ENCODE results near the gene ARFGEF3.
"Not testable (repeated sequence)": the region's sequence is repeated elsewhere in the genome, so short reads cannot be mapped to it uniquely, and the experiment has no call there.

ARFGEF3 gene, protein sequence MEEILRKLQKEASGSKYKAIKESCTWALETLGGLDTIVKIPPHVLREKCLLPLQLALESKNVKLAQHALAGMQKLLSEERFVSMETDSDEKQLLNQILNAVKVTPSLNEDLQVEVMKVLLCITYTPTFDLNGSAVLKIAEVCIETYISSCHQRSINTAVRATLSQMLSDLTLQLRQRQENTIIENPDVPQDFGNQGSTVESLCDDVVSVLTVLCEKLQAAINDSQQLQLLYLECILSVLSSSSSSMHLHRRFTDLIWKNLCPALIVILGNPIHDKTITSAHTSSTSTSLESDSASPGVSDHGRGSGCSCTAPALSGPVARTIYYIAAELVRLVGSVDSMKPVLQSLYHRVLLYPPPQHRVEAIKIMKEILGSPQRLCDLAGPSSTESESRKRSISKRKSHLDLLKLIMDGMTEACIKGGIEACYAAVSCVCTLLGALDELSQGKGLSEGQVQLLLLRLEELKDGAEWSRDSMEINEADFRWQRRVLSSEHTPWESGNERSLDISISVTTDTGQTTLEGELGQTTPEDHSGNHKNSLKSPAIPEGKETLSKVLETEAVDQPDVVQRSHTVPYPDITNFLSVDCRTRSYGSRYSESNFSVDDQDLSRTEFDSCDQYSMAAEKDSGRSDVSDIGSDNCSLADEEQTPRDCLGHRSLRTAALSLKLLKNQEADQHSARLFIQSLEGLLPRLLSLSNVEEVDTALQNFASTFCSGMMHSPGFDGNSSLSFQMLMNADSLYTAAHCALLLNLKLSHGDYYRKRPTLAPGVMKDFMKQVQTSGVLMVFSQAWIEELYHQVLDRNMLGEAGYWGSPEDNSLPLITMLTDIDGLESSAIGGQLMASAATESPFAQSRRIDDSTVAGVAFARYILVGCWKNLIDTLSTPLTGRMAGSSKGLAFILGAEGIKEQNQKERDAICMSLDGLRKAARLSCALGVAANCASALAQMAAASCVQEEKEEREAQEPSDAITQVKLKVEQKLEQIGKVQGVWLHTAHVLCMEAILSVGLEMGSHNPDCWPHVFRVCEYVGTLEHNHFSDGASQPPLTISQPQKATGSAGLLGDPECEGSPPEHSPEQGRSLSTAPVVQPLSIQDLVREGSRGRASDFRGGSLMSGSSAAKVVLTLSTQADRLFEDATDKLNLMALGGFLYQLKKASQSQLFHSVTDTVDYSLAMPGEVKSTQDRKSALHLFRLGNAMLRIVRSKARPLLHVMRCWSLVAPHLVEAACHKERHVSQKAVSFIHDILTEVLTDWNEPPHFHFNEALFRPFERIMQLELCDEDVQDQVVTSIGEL (N-terminal part only)

GRCh38 chr6:138161338-138162110, at the start of gene ARFGEF3:
Gene ARFGEF3 (plus strand): TSS chr6:138161939. CDS start chr6:138162087, 148 bp downstream.
- Mint-ChIP-seq H3K27ac (no peak within 1 kb of the TSS), H3K4me1 (peaks cover 3% of the 10 kb centered on the region), H3K9me3 (no peaks in the 10 kb centered on the region), H3K4me3 (peak within 1 kb of the TSS; percentile 68), H3K36me3 (no peaks in the 10 kb centered on the region), H3K27me3 (peaks cover 29% of the 10 kb centered on the region)
- peak; percentile 87 for ATAC-seq (ENCODE audit: low read depth)
- peak; percentile 9 to 44 for DNase-seq (ENCODE audit: low spot score in 2 of 2)

GRCh38 chr6:138113588-138114210, 48.0 kb upstream of the ARFGEF3 start:
- H3K4me1 Mint-ChIP-seq: peaks cover 9% of the 10 kb centered on the region
- H3K27me3 Mint-ChIP-seq: peaks cover 18% of the 10 kb centered on the region
- ATAC-seq (ENCODE audit: low read depth): no peak

DNA sequence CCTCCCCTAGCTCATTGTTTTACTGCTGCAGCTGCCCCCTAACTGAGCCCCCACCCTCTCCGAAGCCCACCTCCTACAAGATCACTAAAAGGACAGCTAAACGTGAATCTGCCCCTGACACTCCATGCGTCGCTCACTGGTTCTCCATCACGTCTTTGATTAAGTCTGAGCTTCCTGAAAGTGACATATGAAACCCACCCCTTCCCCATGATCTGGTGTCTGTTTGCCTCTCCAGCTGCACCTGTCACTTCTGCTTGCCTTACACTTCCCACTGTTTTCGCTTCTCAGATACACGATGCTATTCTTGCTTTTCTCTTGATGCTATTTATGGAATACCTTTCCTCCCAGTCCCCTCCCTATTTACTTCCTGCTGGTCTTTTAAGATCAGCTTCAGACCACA, 46.5 kb upstream of the ARFGEF3 start:
- Mint-ChIP-seq H3K9me3 (no peaks in the 10 kb centered on the region), H3K4me1 (peaks cover 6% of the 10 kb centered on the region), H3K36me3 (no peaks in the 10 kb centered on the region), H3K27me3 (peaks cover 20% of the 10 kb centered on the region), H3K4me3 (no peak overlapping the region), H3K27ac (no peak overlapping the region)
- DNase-seq (ENCODE audit: low spot score in 2 of 2): no peak
- ATAC-seq (ENCODE audit: low read depth): no peak

More at GRCh38 chr6:138113588-138114210, 48.0 kb upstream of the ARFGEF3 start:
- no peak for DNase-seq (ENCODE audit: low spot score in 2 of 2)
- Mint-ChIP-seq H3K36me3 (no peaks in the 10 kb centered on the region), H3K4me3 (no peak overlapping the region), H3K9me3 (no peaks in the 10 kb centered on the region), H3K27ac (no peak overlapping the region)

GRCh38 chr6:138115877-138116660, 45.7 kb upstream of the ARFGEF3 start:
- Mint-ChIP-seq H3K27me3 (peaks cover 20% of the 10 kb centered on the region), H3K4me1 (peaks cover 6% of the 10 kb centered on the region), H3K9me3 (no peaks in the 10 kb centered on the region), H3K36me3 (no peaks in the 10 kb centered on the region), H3K27ac (no peak overlapping the region), H3K4me3 (no peak overlapping the region)
- peak; percentile 87 for ATAC-seq (ENCODE audit: low read depth)
- peak in 1 of 2 donors; percentile 54 for DNase-seq (ENCODE audit: low spot score in 2 of 2)

DNA sequence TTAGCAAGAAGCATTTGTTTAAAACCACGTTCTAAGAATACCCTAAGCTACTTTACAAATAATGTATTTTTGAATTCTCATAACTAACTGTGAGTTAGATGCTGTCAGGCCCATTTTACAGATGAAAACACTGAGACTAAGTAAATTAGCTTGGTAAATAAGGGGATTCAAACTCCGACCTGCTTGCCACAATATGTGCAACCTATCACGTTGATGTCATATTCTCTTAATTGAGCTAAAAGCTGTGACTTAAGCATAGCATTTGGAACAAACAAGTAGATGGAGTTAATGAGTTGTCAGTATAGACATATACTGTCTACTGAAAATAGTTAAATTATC, 45.1 kb upstream of the ARFGEF3 start:
- Mint-ChIP-seq H3K4me3 (no peak overlapping the region), H3K4me1 (peaks cover 6% of the 10 kb centered on the region), H3K27ac (no peak overlapping the region), H3K9me3 (no peaks in the 10 kb centered on the region), H3K27me3 (peaks cover 17% of the 10 kb centered on the region), H3K36me3 (no peaks in the 10 kb centered on the region)
- DNase-seq (ENCODE audit: low spot score in 2 of 2) (no peak), ATAC-seq (ENCODE audit: low read depth) (no peak)

DNA sequence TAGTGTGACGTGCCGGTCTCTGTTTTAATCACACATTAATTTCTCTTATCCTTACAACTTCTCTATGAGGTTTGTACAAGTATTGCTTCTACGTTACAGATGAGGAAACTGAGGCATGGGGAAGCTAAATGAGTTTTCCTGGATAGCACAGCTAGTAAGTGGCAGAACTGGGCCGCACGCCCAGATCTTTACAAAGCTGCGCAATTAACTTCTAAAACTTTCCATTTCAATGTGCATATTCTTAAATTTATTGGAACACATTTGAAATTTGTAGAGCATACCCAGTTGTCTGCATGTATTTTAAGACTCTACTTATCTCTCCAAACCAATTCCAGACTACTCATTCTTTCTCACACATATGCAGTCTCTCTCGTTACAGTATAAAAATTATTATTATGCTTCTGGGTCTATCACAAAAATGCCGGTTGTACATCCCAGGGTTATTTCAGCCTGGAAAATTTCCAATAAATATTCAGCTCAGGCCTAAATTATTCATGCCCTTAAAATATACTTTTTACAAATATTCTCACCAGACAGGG, 44.3 kb upstream of the ARFGEF3 start:
- no peak overlapping the region for H3K27ac Mint-ChIP-seq

DNA sequence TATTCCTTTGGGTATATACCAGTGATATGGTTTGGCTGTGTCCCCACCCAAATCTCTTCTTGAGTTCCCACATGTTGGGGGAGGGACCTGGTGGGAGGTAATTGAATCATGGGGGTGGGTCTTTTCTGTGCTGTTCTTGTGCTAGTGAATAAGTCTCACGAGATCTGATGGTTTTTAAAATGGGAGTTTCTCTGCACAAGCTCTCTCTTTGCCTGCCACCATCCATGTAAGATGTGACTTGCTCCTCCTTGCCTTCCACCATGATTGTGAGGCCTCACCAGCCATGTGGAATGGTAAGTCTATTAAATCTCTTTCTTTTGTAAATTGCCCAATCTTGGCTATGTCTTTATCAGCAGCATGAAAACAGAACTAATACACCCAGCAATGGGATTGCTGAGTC, 42.5 kb upstream of the ARFGEF3 start:
- not testable (repeated sequence) for ATAC-seq (ENCODE audit: low read depth); H3K4me3 Mint-ChIP-seq; H3K36me3 Mint-ChIP-seq; H3K27ac Mint-ChIP-seq; H3K4me1 Mint-ChIP-seq; DNase-seq (ENCODE audit: low spot score in 2 of 2); H3K9me3 Mint-ChIP-seq
- peaks cover 21% of the 10 kb centered on the region for H3K27me3 Mint-ChIP-seq

More for the DNA sequence above, 44.3 kb upstream of the ARFGEF3 start:
- Mint-ChIP-seq H3K9me3 (no peaks in the 10 kb centered on the region), H3K36me3 (no peaks in the 10 kb centered on the region), H3K4me3 (no peak overlapping the region), H3K27me3 (peaks cover 19% of the 10 kb centered on the region), H3K4me1 (peaks cover 6% of the 10 kb centered on the region)
- ATAC-seq (ENCODE audit: low read depth): no peak
- no peak for DNase-seq (ENCODE audit: low spot score in 2 of 2)

DNA sequence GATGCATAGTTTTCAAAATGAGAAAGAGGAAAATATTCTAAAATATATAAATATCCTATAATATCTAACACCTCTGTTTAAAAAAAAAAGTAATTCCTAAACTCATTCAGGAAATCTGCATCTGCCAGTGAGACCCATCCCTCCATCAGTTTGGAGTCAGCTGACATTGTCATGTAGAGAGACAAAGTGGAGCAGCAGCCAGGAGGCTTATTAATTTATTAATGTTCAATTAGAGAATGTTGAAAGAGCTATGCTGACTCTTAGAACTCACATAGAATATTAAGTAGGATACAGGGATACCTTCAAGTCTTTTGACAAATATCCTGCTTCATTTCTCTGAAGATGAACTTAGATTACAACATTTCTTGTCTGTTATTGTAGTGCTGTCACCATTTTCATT, 41.8 kb upstream of the ARFGEF3 start:
- Mint-ChIP-seq H3K4me3 (no peak overlapping the region), H3K4me1 (peaks cover 6% of the 10 kb centered on the region), H3K27me3 (peaks cover 20% of the 10 kb centered on the region), H3K27ac (no peak overlapping the region), H3K9me3 (peaks cover 3% of the 10 kb centered on the region), H3K36me3 (no peaks in the 10 kb centered on the region)
- DNase-seq (ENCODE audit: low spot score in 2 of 2) (no peak), ATAC-seq (ENCODE audit: low read depth) (no peak)

GRCh38 chr6:138124096-138124495, 37.6 kb upstream of the ARFGEF3 start:
- H3K36me3 Mint-ChIP-seq: no peaks in the 10 kb centered on the region
- H3K4me1 Mint-ChIP-seq: no peaks in the 10 kb centered on the region
- H3K27me3 Mint-ChIP-seq: peaks cover 14% of the 10 kb centered on the region
- DNase-seq (ENCODE audit: low spot score in 2 of 2) (no peak), ATAC-seq (ENCODE audit: low read depth) (no peak)
- no peak overlapping the region for H3K4me3 Mint-ChIP-seq
- H3K9me3 Mint-ChIP-seq: peaks cover 3% of the 10 kb centered on the region
- H3K27ac Mint-ChIP-seq: no peak overlapping the region

- peaks cover 3% of the 10 kb centered on the region for H3K9me3 Mint-ChIP-seq
- H3K27me3 Mint-ChIP-seq: peaks cover 9% of the 10 kb centered on the region
Observed at GRCh38 chr6:138128096-138128495, 33.6 kb upstream of the ARFGEF3 start.

GRCh38 chr6:138129190-138129589, 32.5 kb upstream of the ARFGEF3 start:
- Mint-ChIP-seq H3K27ac (no peak overlapping the region), H3K9me3 (no peaks in the 10 kb centered on the region), H3K4me1 (no peaks in the 10 kb centered on the region), H3K27me3 (peaks cover 11% of the 10 kb centered on the region), H3K36me3 (no peaks in the 10 kb centered on the region), H3K4me3 (no peak overlapping the region)
- ATAC-seq (ENCODE audit: low read depth): no peak
- DNase-seq (ENCODE audit: low spot score in 2 of 2): no peak

More at GRCh38 chr6:138128096-138128495, 33.6 kb upstream of the ARFGEF3 start:
- no peak for DNase-seq (ENCODE audit: low spot score in 2 of 2)
- Mint-ChIP-seq H3K4me1 (no peaks in the 10 kb centered on the region), H3K27ac (no peak overlapping the region), H3K36me3 (no peaks in the 10 kb centered on the region), H3K4me3 (no peak overlapping the region)
- no peak for ATAC-seq (ENCODE audit: low read depth)

GRCh38 chr6:138142806-138143205, 18.9 kb upstream of the ARFGEF3 start:
- Mint-ChIP-seq H3K27ac (no peak overlapping the region), H3K27me3 (peaks cover 12% of the 10 kb centered on the region), H3K4me3 (no peak overlapping the region), H3K9me3 (peaks cover 2% of the 10 kb centered on the region), H3K36me3 (no peaks in the 10 kb centered on the region), H3K4me1 (peaks cover 2% of the 10 kb centered on the region)
- DNase-seq (ENCODE audit: low spot score in 2 of 2): no peak
- no peak for ATAC-seq (ENCODE audit: low read depth)
